Ovary (tissue), 9 donors: ENCODE results near the gene MSMB. TPM values are rescaled to one million over a fixed set of nuclear protein-coding genes. Genes with fewer than 3 reads are reported as not detected.

Source experiments
- DNase-seq, 5 donors: peaks; one replicate each; pipeline ENCODE4 v3.0.0-alpha.2; 2019 to 2020
- H3K27ac ChIP-seq, 2 donors: fragments of 200-600 bp; one replicate each; pipeline versions ENCODE4 v1.5.1 to v1.8.0; 2019 to 2022
- H3K27me3 ChIP-seq: fragments of 200-600 bp; one replicate; pipeline ENCODE4 v1.8.0; 2022
- H3K36me3 ChIP-seq: fragments of 200-600 bp; sonication (generic); one replicate; pipeline ENCODE4 v1.5.1; 2019
- H3K4me1 ChIP-seq: one replicate; pipeline ENCODE4 v1.8.1; 2013; ENCODE audit warnings: mild to moderate bottlenecking, moderate library complexity; ENCODE audit not compliant: insufficient read depth
- H3K4me3 ChIP-seq: fragments of 200-600 bp; sonication (generic); one replicate; pipeline ENCODE4 v1.5.1; 2017
- H3K9me3 ChIP-seq, 2 donors: fragments of 200-600 bp in 1 of 2; sonication (generic) in 1 of 2; one replicate each; pipeline versions ENCODE4 v1.5.1 to v1.8.1; 2013 to 2019; ENCODE audit warnings: mild to moderate bottlenecking in 1 of 2, moderate library complexity in 1 of 2
- EP300 ChIP-seq: sonication (generic); formaldehyde crosslinking; IDR thresholded peaks from one replicate; pipeline ENCODE4 v1.6.1; 2017; ENCODE audit warnings: antibody characterized with exemption
- POLR2A ChIP-seq: fragments of 450-650 bp; IDR thresholded peaks from one replicate; pipeline ENCODE4 v1.6.1; 2017; ENCODE audit warnings: antibody characterized with exemption, mild to moderate bottlenecking, moderate library complexity
- WGBS, 3 donors: extraction: QIAGEN DNeasy Blood & Tissue Kit in 1 of 3; methylation state at CpG; one replicate each; pipeline versions ENCODE4 v1.1.5 to v1.1.7; 2013 to 2017; 5-methylcytosine and 5-hydroxymethylcytosine counted together
- intact Hi-C, 4 donors: fragments of 100-400 bp; cut with DNase I; formaldehyde crosslinking; loops; one replicate each; pipeline versions ENCODE4 v1.11.0 to v1.15.1; 2022 to 2023
- polyA plus RNA-seq, 2 donors: library from polyadenylated mRNA; stranded (reverse); fragments of 200-250 nt in 1 of 2; fragments of 350-450 nt in 1 of 2; fragmentation: Illumina TruSeq in 1 of 2; extraction: RNeasy Lipid Tissue Mini Kit (QIAGEN cat#74804) in 1 of 2; gene quantifications; one replicate each; pipeline ENCODE4 v1.2.3, GENCODE V29; 2013 to 2014
- total RNA-seq, 7 donors: library from RNA; depleted of rRNA in 2 of 7; stranded (reverse); fragments of >200 nt in 2 of 7; fragmentation: NEBNext Ultra II Directional in 3 of 7; extraction: Animal tissue kit (Norgen Biotek cat#: 25700) in 3 of 7; gene quantifications; one replicate each; pipeline versions ENCODE4 v1.1.0 to v1.2.4, GENCODE V29; 2016 to 2023
- TF ChIP-seq, protein P1 (sequence below), 3 donors: fragments of 450-650 bp in 2 of 3; fragments of 200-600 bp in 1 of 3; IDR thresholded peaks; one replicate each; pipeline versions ENCODE4 v1.5.1 to v1.8.0; 2016 to 2022; ENCODE audit warnings: antibody characterized with exemption in 3 of 3, mild to moderate bottlenecking in 1 of 3
- donor health status: DM: no; HTN: no; CAD: no; lungs with moderate emphysema.
- donor health status: DM: no; HTN: no; CAD: no.
- donor health status: Bipolar disorder and iron deficiency.
- donor health status: DM: yes; HTN: yes; CAD: no.
- donor health status: DM: no; HTN: no; CAD: no.
- donor health status: DM: yes; HTN: yes; CAD: no.

MSMB gene
- total and polyA plus RNA-seq, 9 donors, result not detected

DNA sequence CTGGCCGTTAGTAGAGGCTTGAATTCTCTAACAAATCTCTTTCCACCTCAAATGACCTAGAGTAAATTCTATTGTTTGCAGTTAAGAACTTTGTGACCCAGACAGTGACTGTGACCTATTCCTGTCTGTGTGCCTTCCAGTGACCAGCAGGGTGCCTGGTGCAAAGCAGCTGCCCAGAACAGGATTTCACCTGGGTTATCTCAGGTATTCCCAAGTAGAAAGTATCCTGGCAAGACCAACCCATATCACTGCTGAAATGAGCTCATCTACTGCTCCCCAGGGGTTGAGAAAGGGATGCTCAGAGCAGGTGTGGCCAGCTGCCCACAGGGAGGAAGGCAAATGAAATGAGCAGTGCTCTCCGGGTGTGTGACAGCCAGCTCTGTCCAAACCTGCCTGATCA, 2.1 kb upstream of the MSMB start:
- Histone ChIP-seq H3K4me1 (no peaks in the 10 kb centered on the region), H3K36me3 (no peaks in the 10 kb centered on the region), H3K4me3 (no peak overlapping the region), H3K27me3 (no peaks in the 10 kb centered on the region), H3K9me3 (no peaks in the 10 kb centered on the region), H3K27ac (no peak overlapping the region)
- TF ChIP-seq POLR2A (no peak), EP300 (no peak)
- TF ChIP-seq, protein P1, sequence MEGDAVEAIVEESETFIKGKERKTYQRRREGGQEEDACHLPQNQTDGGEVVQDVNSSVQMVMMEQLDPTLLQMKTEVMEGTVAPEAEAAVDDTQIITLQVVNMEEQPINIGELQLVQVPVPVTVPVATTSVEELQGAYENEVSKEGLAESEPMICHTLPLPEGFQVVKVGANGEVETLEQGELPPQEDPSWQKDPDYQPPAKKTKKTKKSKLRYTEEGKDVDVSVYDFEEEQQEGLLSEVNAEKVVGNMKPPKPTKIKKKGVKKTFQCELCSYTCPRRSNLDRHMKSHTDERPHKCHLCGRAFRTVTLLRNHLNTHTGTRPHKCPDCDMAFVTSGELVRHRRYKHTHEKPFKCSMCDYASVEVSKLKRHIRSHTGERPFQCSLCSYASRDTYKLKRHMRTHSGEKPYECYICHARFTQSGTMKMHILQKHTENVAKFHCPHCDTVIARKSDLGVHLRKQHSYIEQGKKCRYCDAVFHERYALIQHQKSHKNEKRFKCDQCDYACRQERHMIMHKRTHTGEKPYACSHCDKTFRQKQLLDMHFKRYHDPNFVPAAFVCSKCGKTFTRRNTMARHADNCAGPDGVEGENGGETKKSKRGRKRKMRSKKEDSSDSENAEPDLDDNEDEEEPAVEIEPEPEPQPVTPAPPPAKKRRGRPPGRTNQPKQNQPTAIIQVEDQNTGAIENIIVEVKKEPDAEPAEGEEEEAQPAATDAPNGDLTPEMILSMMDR (IDR thresholded peaks at IDR 0.05), result no peak
- intact Hi-C loops, result no loop called here
- WGBS, 3 donors, result 16 to 31% (median 18%) methylated on average over 2 of the region's 2 CpGs
- no peak for DNase-seq

DNA sequence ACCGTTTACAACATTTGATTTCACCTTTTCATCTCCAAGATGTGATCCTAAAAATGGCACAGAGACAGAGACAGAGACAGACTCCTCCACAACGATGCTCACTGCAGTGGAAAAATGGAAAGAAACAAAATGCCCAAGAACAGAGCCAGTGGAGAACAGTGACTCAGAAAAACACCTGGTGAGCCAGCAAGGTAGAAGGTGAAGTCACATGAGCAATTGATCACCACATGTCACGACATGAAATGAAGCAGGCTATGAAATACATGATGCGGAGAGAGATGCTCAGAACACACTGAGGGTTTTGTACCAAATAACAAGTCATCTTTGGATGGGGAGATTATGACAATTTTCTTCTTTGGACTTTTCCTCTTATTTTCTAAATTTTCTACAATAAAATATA, 3.5 kb downstream of the MSMB start:
- TF ChIP-seq, protein P1 (IDR thresholded peaks at IDR 0.05), result no peak
- no peak for TF ChIP-seq EP300
- TF ChIP-seq POLR2A, result no peak
- Histone ChIP-seq H3K36me3 (no peaks in the 10 kb centered on the region), H3K4me3 (no peak overlapping the region), H3K27ac (no peak overlapping the region), H3K4me1 (no peaks in the 10 kb centered on the region), H3K9me3 (no peaks in the 10 kb centered on the region), H3K27me3 (no peaks in the 10 kb centered on the region)
- intact Hi-C loops, result no loop called here
- WGBS, 3 donors, result 46 to 61% (median 51%) methylated on average over 4 of the region's 4 CpGs
- DNase-seq, result no peak

DNA sequence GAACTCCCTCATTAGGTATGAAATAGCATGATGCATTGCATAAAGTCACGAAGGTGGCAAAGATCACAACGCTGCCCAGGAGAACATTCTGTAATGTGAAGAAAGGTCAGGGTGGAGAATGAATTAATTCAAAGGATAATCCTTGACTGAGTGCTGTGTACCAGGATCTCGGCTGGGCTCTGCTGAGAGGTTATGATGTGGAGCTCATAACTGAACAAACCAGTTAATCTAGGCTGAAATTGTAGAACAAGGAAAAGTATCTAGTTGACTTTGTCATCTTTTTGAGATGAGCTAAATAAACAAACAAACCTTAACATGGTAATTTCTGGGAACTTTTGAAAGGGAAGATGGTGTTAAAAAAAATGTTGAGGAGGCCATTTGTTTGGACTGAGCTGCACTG, 6.1 kb downstream of the MSMB start:
- H3K4me3 ChIP-seq, result no peak overlapping the region
- DNase-seq, result no peak
- H3K4me1 ChIP-seq, result no peaks in the 10 kb centered on the region
- H3K27ac ChIP-seq, result no peak overlapping the region
- H3K36me3 ChIP-seq, result no peaks in the 10 kb centered on the region
- no peaks in the 10 kb centered on the region for H3K9me3 ChIP-seq
- 79 to 86% (median 84%) methylated on average over 3 of the region's 3 CpGs for WGBS, 3 donors
- intact Hi-C loops, result no loop called here
- no peaks in the 10 kb centered on the region for H3K27me3 ChIP-seq
- TF ChIP-seq EP300 (no peak), POLR2A (no peak)
- TF ChIP-seq, protein P1 (IDR thresholded peaks at IDR 0.05), result no peak

DNA sequence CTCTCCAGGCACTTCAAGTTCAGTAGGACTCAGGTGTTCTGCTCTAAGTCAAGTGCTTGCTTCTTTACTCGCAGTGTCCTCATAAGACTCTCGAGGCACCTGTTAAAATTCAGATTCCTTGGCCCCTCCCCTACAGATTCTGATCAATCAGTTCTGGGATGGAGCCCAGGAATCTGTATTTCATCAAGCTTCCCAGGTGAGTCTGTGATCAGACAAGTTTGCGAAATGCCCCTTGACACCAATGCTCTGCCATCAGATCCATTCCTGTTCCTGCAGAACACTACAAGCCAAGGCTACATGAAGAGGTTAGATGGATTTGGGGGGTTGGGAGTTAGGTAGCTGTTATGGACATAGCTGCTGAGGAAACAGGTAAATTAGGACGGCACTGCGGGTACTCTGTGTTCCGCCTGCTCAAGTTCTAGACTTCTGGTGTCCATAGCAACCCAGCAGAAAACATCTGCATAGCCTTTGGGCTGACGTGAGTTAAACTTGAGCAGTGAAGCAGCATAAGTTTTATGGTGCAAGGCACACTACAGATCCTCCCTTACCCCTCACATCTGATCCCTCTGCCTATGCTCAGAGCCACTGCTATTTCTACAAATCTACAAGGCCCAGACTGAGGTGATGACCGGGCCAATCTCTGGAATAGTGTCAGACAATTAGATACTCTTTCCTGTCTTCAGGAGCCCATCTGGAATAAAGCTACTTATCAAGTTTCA, 8.8 kb downstream of the MSMB start:
- Histone ChIP-seq H3K4me3 (no peak overlapping the region), H3K4me1 (no peaks in the 10 kb centered on the region), H3K9me3 (no peaks in the 10 kb centered on the region), H3K36me3 (no peaks in the 10 kb centered on the region), H3K27me3 (no peaks in the 10 kb centered on the region), H3K27ac (no peak overlapping the region)
- TF ChIP-seq, protein P1 (IDR thresholded peaks at IDR 0.05), result no peak
- no peak for TF ChIP-seq POLR2A
- no peak for TF ChIP-seq EP300
- WGBS, 3 donors, result 86 to 90% (median 88%) methylated on average over 8 of the region's 8 CpGs
- intact Hi-C loops, result no loop called here
- DNase-seq, result no peak
